ENCODE results near the gene RNF14. TPM values are rescaled to one million over a fixed set of nuclear protein-coding genes. Genes with fewer than 3 reads are reported as not detected.
A peak's percentile ranks its signal among the peaks of the same experiment; 100 is the strongest.
"Not testable (repeated sequence)": the region's sequence is repeated elsewhere in the genome, so short reads cannot be mapped to it uniquely, and the experiment has no call there.

The RNF14 gene, protein sequence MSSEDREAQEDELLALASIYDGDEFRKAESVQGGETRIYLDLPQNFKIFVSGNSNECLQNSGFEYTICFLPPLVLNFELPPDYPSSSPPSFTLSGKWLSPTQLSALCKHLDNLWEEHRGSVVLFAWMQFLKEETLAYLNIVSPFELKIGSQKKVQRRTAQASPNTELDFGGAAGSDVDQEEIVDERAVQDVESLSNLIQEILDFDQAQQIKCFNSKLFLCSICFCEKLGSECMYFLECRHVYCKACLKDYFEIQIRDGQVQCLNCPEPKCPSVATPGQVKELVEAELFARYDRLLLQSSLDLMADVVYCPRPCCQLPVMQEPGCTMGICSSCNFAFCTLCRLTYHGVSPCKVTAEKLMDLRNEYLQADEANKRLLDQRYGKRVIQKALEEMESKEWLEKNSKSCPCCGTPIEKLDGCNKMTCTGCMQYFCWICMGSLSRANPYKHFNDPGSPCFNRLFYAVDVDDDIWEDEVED
- 72.1 TPM for total RNA-seq

- DNase-seq: peak; percentile 87
These were observed at the start of gene RNF14 for GRCh38 chr5:141968914-141969608. Gene RNF14, plus strand, starts transcription at chr5:141969105. Its CDS starts 4,484 bp downstream, at chr5:141973589.

- DNase-seq: no peak
These were observed 49.4 kb upstream of the RNF14 start for GRCh38 chr5:141919218-141920119.

- DNase-seq: no peak
These were observed 48.1 kb upstream of the RNF14 start for GRCh38 chr5:141920771-141921170.

DNA sequence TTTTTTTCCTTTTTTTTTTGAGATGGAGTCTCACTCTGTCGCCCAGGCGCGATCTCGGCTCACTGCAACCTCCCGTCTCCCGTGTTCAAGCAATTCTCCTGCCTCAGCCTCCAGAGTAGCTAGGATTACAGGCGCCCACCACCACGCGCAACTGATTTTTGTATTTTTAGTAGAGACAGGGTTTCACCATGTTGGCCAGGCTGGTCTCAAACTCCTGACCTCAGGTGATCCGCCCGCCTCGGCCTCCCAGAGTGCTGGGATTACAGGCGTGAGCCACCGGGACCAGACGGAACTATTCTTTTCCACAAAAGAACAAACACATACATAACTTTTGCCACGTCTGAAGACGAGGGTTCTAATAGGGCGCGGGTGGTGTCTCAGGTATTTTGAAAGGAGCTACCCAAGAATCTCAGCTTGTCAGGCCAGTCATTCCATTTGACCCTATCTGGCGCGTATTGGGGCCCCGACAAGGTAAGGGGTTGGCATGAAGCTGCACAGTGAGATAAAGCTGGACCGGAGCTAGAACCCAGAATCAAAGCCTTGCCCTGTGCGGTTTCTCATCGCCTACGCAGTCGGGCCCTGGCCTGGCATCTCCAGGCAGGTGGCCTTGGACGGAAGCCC, 46.0 kb upstream of the RNF14 start:
- not testable (repeated sequence) for DNase-seq

DNA sequence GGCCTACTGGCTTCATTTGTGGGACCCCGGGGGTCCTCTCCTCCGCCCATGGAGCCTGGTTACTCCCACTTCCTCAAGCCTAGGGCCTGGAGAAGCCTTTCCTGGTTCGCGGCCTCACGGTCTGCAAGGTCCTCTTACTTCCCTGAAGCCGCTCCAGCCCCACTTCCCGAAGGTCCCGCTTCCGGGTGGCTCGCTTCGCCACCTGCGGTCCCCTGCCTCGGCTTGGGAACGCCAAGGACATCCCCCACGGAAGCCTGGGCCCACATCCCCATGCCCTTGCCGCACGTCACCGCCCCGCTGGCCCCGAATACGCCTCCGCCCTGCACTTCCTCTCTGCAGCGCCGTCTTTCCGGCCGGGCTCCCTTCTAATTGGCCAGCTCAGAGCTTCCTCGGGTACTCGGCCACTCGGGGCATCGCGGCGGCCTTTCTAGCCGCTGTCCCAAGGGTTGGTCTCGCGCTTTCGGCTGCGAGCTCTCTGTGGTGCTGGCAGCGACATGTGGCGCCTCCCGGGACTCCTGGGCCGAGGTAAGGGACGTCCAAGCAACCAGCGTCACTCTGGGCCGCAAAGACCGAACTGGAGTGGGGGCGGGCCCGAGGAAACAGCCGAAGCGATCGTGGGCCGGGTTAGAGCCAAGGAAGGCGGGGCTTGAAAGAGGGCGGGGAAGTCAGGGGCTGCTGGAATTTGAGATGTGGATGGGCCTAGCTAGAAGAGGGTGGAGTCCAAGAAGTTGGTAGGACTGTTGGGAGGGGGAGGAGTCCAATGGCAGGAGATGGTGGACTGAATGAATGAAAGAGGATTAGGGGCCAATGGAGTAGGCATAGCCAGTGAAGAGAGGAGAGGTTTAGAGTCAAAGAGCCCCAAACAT, 45.2 kb upstream of the RNF14 start, which contains the start of gene DELE1:
Gene DELE1 (plus strand): TSS at position 424 of the 866 bp plus-strand sequence. CDS start 71 bp downstream, at position 495.
- peak; percentile 95 for DNase-seq

- DNase-seq: no peak
These were observed 42.5 kb upstream of the RNF14 start for GRCh38 chr5:141926434-141926833.

GRCh38 chr5:141928051-141928450, 40.9 kb upstream of the RNF14 start:
- DNase-seq: no peak

DNA sequence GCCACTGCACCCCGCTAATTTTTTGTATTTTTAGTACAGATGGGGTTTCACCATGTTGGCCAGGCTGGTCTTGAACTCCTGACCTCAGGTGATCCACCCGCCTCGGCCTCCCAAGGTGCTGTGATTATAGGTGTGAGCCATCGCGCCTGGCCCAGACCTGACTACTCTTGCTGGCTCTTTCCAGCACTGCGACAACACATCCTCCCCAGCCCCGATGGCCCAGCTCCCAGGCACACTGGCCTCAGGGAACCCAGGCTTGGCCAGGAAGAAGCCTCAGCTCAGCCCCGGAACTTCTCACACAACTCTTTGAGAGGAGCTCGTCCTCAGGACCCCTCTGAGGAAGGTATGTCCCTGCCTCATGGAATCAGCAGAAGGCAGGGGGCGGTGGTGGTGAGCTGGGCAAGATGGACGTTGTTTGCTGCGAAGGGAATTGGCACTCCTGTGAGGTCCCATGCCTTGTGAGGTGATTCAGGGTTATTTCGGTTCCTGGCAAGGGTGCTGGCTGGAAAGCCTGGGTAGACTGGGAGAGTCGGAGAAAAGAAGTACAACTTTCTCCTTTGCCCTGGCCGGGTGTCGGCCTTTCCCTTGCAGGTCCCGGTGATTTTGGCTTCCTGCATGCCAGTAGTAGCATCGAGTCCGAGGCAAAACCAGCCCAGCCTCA, 39.4 kb upstream of the RNF14 start:
- DNase-seq: no peak

DNA sequence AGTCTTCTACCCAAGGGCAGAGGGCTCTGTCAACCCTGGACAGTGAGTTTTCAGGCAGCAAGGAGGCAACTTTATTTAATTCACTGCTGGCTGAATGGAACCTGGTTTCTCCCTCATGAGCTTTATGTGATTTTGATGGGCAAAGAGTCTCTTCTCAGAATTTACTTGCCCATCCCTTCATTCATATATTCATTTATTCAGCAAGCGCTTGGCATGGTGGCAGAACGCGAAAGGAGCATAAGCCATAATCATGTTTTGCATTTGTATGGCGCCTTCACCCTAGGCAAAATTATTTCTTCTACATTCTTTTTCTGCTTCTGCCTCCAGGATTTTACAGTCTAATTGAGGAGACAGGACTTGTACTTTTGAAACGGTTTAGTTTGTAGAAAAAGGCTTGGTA, 37.2 kb upstream of the RNF14 start:
- no peak for DNase-seq

DNA sequence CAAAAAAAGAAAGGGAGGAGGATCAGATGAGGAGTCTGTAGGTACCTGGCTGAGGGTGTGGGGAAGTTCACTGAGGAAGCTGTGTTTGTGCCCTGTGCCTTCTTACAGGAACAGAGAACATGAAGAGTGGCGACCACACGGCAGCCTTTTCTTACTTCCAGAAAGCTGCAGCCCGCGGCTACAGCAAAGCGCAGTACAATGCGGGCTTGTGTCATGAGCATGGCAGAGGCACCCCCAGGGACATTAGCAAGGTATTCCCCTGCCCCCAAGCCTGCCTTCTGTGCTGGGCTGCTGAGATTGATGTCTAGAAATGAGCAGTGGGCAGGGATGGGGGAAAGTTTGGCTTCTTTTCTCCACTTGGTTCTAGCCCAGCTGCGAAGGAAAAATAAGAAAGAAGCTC, 35.8 kb upstream of the RNF14 start:
- no peak for DNase-seq

GRCh38 chr5:141934099-141934844, 34.6 kb upstream of the RNF14 start:
- no peak for DNase-seq

- no peak for DNase-seq
These were observed 33.4 kb upstream of the RNF14 start for GRCh38 chr5:141935538-141935937.

GRCh38 chr5:141940695-141941271, 28.1 kb upstream of the RNF14 start:
- no peak for DNase-seq

DNA sequence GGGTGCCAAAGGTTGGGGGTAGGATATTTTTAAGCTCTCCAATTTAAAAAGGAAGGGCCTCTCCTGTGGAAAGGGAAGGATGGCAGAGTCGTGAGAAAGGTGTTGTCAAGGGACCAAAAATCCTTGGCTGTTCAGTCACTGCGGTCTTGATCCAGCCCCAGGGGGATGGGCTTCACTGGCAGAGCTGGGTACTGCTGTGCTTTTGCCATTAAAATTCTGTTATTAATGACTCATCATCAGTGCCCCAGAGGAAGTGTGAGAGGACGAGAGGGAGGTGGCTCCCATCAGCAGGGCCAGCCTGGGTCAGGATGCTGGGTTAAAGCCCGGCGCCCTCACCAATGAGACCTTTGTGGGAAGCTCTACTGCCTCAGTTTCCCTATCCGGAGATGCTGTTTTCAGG, 27.6 kb upstream of the RNF14 start:
- no peak for DNase-seq

- DNase-seq: no peak
These were observed 27.1 kb upstream of the RNF14 start for GRCh38 chr5:141941779-141942178.

DNA sequence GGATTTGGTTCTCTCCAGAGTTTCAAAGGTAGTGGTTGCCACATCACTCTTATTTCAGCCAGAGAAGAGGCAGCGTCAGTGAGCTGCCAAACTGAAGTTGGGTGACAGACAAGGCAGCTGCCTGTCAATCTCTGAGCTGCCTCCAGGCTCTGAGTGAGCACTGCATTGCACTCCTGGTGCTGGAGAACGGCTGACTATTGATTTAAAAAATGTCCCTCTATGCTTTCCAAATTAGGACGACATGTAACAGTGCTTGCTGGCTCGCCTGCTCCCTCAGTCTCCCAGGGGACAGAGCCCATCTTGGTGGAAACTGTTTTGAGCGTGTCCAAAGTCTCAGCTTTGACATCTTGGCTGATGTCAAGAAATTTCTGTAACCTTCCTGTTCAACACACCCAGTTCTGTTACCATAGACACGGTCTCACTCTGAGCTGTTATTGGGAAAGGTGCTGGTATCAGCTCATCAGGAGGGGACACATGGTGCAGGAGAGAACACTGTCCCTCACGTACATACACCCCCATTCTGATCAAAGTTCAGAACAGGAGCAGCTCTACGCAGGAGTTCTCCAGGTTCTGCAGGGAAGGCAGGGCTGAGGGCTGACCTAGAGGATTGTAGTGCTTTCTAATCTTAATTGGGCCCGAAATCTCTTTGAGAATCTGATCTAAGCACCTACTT, 26.6 kb upstream of the RNF14 start:
- no peak for DNase-seq

GRCh38 chr5:141944076-141944475, 24.8 kb upstream of the RNF14 start:
- no peak for DNase-seq

GRCh38 chr5:141945511-141946051, 23.3 kb upstream of the RNF14 start:
- no peak for DNase-seq
